ENCODE measurements around the gene CRB3.
A peak's percentile ranks its signal among the peaks of the same experiment; 100 is the strongest.
"Not testable (repeated sequence)": the region's sequence is repeated elsewhere in the genome, so short reads cannot be mapped to it uniquely, and the experiment has no call there.

Gene CRB3

DNA sequence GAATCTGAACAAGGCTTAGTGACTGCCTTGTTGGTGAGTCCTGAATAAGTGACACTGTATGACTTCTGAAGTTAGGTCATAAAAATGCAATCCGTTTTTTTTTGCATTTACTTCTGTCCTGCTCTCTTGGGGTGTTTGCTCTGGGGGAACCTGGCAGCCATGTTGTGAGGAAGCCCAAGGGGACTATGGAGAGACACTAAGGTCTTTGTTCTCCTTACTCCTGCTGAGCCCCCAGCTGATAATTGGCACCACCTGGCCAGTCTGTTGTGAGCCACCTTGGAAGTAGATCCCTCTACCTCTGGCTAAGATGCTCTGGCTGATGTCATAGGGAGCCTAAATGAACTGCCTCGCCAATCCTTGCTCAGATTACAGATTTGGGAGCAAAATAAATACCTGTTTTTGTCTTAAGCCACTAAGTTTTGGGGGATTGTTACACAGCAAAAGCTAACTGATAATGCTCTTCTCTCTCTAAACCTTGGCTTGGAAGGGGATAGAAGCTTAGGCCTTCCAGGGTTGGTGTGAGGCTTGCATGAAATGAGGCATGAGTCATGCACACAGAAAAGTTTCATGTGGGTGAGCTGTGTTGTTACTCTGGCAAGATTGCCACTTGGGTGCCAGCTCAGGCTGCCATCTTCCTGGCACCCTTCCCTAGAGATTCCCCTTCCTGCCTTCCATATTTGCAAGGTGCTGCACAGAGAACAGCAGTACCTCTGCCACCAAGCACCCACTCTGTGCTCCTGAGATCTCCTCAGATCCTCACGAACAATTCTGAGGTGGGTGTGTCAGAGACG, 27.9 kb downstream of the CRB3 start:
- no peak for DNase-seq (ENCODE audit: low read depth in 2 of 2)

DNA sequence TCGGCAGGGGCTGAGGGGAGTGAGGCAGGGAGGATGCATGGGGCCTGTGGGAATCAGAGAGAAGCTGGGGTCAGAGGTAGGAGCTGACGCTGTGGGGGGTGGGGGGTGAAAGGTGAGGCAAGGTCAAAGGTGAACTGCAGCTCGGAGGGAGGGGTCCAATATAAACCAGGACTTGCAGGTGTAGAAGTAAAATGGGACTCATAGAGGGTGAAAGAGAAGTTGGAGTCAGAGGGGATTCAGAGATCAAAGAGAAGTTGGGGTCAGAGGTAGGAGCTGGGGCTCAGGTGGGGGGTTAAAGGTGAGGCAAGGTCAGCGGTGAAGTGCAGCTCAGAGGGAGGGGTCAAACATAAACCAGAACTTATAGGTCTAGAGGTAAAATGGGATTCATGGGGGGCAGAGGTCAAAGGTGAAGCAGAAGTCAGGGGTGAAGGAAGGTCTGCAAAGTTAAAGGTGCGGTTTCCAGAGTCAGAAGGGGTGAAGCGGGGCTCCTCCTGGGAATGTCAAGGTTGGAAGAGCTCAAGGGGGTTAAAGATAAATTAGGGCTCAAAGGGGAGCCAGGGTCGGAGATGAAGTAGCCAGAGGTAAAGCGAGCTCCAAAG, 30.5 kb downstream of the CRB3 start:
- no peak for DNase-seq (ENCODE audit: low read depth in 2 of 2)

DNA sequence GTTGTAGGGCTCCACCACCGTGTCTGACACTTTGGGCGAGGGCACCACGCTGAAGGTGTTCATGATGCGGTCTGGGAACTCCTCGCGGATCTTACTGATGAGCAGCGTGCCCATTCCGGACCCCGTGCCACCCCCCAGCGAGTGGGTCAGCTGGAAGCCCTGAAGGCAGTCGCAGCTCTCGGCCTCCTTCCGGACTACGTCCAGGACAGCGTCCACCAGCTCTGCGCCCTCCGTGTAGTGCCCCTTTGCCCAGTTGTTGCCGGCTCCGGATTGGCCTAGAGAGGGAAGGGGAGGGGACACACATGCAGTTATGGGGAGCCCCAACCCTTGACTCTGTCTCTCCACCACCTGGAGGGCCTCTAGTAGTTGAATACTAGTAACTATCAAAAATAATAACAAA, 31.9 kb downstream of the CRB3 start:
- no peak for DNase-seq (ENCODE audit: low read depth in 2 of 2)

DNA sequence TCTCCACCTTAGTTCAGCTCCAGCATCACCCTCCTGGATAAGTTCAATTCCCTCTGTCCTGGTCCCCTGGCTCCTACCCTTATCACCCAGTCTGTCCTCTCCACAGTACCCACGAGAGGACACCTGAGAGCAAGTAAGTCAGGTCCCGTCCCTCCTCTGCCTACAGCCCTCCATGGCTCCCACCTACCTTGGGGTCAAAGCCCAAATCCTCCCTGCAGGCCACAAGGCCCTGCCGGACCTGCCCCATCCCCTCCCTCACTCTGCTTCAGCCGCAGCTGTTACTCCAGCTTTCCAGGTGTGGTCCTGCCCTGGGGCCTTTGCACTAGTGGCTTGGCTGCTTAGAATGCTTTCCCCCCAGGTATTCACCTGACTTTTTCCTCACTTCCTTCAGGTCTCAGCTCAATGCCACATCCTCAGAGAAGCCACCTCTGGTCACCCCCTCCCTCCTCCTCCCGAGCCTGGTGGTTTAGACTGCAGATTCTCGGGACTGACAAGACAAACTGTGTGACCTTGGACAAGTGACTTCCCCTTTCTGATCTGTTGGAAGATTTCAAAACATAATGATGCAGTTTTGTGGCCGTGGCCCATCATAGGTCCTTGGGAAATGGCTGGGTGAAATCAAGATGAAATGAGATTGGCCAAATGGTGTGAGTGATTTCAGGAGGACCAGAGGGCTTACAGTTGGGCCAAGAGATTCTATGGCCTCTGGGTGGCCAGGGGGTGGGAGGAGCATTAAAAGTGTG, 34.4 kb downstream of the CRB3 start:
- DNase-seq (ENCODE audit: low read depth in 2 of 2), result no peak

DNA sequence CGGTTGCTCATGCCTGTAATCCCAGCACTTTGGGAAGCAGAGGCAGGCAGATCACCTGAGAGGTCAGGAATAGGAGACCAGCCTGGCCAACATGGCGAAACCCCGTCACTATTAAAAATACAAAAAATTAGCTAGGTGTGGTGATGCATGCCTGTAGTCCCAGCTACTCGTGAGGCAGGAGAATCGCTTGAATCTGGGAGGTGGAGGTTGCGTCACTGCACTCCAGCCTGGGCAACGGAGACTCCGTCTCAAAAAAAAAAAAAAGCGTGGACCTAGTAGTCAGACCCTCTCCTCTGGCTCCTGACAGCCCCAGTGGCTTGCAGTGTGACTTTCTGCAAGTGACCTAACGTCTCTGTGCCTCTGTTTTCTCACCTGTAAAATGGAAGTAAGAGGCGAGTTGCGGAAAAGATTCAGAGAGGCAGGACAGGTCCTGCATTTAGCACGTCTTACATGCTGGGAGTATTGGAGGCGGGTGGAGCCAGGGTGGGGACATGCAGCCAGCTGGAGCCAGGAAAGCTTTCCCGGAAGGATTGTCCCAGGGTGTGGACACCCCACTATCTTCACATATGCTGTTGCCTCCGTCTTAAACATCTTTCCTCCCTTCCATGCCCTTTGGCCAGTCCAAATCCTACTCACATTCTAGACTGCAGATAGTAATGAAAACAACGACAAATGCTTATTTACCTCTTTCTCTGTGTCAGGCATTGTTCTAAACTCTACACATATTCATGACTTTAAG, 35.1 kb downstream of the CRB3 start:
- DNase-seq (ENCODE audit: low read depth in 2 of 2), result no peak

DNA sequence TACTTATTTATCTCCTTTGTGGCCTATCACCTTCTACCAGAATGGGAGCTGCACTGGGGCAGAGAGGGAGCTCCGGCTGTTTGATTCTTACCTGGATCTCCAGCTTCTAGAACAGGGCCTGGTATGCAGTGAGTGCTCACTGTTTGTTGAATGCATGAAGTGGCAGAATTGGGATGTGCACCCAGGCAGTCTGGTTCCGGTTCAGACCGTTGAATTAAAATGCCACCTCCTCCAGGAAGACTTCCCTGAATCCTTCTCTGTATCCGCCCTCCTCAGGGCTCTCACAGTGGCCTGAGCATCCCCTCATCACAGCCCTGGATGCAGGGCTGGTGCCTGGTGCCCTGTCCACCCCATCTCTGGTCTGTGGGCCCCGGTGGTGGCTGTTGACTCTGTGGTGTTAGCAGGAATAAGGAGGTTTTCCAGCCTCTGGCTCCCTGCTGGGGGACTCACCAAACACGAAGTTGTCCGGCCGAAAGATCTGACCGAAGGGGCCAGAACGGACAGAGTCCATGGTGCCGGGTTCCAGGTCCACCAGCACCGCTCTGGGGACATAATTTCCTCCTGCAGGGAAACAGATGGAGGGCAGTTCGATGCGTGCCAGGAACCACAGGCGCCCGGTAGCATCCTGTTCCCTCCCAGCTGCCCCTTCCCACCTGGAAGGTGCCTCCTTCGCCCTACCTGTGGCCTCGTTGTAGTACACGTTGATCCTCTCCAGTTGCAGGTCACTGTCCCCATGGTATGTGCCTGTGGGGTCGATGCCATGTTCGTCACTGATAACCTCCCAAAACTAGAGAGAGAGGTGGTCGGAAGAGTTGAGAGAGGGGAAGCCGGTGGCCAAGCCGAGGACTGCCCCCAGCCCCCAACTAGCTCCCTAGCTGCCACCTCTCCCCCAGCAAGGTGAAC, 37.0 kb downstream of the CRB3 start:
- no peak for DNase-seq (ENCODE audit: low read depth in 2 of 2)

DNA sequence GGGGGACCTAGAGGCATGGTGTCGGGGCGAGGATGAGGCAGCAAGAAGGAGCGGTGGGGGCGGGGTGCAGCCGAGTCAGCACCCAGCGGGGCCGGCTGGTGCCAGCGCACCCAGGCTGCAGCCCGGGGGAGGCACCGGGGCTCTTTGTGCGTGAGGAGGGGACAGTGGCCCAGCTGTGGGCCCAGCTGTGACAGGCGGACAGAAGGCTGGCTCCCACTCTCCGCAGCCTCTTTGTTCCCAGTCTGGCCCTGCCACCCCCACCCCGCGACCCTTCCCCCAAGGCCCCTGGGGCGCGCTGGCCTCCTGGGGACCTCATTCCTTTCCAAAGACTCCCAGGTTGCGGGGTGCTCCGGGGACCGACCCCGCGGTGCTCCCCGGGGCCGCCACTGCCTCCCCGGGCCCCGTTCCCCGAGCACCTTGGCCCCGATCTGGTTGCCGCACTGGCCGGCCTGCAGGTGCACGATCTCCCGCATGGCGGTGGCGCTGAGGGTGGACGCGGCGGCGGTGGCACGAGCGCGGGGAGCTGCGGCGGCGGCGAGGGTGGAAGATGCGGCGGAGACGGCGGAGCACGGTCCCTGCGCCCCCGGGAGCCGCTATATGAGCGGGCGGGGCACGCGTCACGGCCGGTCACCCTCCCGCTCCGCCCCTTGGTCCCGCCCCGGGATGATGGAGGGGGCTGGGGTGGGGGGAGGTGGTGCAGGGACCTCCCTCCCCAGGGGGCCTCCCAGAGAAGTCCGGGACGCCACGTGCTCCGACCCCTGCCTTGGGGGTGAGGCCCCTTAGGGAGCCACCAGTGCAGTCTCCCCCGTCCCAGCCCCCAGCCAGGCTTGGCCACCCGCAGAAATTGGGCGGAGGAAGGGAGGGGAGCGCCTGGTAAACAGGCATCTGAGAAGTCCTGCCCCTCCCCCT, 37.9 kb downstream of the CRB3 start, which contains the start of gene TUBB4A:
TUBB4A (minus strand) TSS at position 570 of the 909 bp plus-strand sequence; CDS start at position 473, 97 bp downstream.
- no peak for DNase-seq (ENCODE audit: low read depth in 2 of 2)

DNA sequence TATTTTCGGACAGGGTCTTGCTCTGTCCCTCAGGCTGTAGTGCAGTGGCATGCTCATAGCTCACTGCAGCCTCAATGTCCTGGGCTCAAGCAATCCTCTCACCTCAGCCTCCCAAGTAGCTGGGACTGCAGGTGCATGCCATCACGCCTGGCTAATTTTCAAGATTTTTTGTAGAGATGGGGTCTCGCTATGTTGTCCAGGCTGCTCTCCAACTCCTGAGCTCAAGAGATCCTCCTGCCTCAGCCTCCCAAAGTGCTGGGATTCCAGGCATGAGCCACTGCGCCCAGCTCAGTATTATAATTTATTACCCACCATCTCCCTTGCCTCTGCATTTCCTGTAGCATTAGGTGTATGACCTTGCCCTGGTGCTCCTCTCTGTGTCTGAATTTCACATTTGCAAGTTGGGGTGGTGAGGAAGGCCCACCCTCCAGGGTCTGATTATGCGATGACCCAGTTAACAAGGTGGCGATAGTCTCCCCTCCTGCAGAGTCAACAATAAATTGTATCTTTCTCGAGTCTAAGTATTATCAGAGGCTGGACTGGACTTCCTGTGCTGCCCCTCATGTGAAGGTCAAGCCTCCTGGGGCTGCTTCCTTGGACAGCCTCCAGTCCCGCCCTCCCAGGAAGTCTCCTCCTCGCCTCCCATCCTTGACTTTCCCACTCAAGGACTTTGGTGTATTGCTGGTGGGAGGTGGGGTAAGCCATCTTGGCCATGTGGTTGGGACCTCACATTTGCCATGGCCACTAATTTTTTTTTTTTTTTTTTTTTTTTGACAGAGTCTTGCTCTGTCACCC, 39.5 kb downstream of the CRB3 start:
- DNase-seq (ENCODE audit: low read depth in 2 of 2), result no peak

DNA sequence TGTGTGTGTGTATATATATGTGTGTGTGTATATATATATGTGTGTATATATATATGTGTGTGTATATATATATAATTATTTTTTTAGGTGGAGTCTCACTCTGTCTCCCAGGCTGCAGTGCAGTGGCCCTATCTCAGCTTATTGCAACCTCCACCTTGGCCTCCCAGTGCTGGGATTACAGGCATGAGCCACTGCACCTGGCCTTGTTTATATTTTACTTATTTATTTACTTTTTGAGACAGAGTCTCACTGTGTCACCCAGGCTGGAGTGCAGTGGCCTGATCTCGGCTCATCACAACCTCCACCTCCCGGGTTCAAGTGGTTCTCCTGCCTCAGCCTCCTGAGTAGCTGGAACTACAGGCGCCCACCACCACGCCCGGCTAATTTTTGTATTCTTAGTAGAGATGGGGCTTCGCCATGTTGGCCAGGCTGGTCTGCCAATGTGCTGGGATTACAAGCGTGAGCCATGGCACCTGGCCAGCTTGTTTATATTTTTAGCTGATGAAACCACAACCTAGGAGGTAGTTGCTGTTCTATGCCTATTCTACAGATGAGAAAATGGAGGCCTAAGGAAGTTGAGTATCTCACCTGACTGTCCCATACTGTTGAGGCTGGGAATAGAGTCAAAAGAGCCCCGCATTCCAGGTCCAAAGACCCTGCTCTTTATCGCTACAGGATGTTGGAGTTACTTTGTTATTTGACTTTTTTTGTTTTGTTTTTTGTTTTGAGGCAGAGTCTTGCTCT, 44.1 kb downstream of the CRB3 start:
- DNase-seq (ENCODE audit: low read depth in 2 of 2), result not testable (repeated sequence)

DNA sequence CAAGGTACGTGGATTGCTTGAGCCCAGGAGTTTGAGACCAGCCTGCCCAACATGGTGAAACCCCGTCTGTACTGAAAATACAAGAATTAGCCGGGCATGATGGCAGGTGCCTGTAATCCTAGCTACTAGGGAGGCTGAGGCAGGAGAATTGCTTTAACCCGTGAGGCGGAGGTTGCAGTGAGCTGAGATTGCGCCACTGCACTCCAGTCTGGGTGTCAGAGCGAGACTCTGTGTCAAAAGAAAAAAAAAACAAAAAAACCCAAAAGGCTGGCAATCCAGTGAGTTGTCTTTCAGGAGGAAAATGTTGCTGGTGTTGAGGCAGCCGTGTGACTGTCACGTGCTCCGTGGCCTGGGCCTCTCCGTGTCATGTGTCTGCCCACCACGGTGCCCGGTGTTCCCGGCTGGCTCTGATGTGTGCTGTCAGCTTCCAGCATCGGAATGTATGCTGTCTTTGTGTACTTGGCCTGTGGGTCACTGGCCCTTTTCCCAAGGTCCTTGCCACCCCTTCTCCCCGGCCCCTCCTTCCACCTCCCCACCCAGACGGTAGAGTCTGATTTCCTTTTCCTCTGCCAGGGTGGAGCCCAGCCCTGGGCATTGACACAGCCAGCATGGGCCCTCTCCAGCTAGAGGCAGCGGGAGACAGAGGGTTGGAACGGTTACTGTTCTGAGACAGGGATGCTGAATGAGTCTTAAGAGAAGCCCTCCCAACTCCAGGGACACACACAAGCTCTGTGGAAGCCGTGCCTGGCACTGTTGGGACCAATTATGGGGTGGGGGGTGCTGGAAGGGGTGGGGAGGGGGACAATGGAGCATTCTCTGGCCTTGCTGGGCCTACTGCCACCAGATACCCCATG, 45.3 kb downstream of the CRB3 start:
- DNase-seq (ENCODE audit: low read depth in 2 of 2), result no peak

DNA sequence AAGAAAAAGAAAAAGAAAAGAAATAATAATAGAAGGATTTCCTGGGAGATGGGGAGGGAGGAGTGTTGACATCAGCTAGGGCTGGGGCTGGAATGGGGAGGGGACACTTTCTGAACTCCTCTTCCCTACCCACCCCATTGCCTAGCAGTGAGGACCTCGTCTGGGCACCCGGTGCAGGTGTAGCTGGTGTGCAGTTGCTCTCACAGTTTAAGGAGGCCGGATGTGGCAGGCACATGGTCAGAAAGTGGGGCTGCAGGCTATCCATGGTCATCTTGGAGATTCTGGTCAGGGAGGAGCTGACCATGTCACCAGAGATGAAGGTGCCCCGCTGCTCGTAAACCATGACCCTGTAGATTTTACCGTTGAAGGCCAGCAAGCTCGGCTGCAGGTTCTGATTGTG, 46.5 kb downstream of the CRB3 start:
- DNase-seq (ENCODE audit: low read depth in 2 of 2), result no peak

DNA sequence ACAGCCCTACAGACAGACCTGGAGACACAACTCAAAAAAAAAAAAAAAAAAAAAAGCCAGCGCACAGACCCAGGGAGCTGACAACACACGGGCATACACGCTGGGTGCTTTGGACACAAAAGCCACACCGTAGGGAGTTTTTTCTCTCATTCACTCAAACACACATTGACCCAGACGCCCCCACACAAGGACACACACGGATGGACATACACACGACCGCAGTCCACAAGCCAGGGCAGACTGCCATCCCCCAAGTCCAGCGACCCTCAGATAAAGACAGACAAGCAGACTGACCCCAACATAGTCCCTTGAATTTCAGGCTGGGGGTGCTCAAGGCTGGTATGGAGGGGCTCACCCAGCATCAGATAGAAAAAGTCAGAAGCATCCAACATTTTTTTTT, 50.0 kb downstream of the CRB3 start:
- DNase-seq (ENCODE audit: low read depth in 2 of 2), result no peak

DNA sequence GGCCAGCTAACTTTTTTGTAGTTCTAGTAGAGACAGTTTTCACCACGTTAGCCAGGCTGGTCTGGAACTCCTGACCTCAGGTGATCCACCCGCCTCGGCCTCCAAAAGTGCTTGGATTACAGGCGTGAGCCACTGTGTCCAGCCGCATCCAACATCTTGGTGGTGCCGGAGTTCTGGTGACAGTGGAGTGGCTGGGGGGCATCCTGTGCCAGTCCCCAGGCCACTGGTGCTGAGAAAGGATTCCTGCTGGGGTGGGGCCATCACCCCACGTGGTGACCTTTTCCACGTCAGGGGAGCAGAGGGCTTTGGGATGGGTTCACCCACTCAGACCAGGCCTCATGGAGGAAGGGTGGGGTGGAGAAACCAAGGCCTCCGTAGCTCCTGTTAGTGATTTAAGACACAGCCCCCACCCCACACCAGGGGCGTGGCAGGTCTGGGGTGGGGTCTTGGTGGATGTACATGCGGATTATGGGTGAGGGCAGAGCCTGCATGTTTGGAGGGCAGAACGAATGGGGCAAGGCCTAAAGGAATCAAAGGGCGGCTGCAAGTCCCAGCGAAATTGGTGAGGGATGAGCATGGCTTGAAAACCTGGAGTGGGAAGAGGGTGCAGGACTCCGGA, 51.0 kb downstream of the CRB3 start:
- no peak for DNase-seq (ENCODE audit: low read depth in 2 of 2)

DNA sequence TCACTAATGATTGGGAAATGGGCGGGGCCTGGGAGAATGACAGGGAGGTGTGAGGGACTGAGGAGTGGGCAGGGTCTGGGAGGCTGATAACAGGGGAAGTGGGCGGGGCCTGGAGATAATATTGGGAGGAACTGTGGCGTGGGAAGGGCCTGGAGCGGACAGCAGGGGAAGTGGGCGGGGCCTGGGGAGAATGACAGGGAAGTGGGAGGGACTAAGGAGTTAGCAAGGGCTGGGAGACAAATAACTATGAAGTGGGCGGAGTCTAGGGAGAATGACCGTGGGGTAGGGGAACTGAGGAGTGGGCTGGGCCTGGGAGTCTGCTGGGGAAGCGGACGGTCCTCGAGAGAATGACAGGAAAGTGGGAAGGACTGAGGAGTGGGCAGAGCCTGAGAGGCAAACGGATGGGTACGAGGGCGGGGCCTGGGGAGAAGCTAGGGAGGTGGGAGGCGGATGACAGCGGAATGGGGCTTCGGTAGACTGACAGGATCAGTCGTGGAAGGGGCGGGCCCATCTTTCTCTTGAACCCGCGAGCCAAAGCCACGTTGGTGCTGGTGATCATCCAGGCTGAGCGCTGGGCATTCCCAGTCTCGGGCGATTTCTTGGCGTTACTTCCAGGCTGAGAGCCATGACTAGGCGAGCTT, 52.1 kb downstream of the CRB3 start:
- peak; percentile 73 to 77 for DNase-seq (ENCODE audit: low read depth in 2 of 2)
